Thyroid gland (tissue), 4 donors: ENCODE results near the gene SLC24A1.

Experiments
- CTCF ChIP-seq, 6 experiments: fragments of 200-600 bp in 3 of 6; fragments of 450-650 bp in 3 of 6; sonication (generic) in 3 of 6; IDR thresholded peaks; one replicate each; pipeline ENCODE4 v1.5.1; 2016 to 2019; ENCODE audit warnings: antibody characterized with exemption in 6 of 6, mild to moderate bottlenecking in 2 of 6, inconsistent platforms in 1 of 6, moderate library complexity in 1 of 6
- POLR2A ChIP-seq, 2 donors: fragments of 450-650 bp; IDR thresholded peaks; one replicate each; pipeline ENCODE4 v1.6.1; 2017; ENCODE audit warnings: antibody characterized with exemption in 2 of 2, mild to moderate bottlenecking in 2 of 2, moderate library complexity in 1 of 2

GRCh38 chr15:65576664-65577063, 45.1 kb upstream of the SLC24A1 start:
- TF ChIP-seq CTCF (IDR thresholded peaks at IDR 0.05) (no peak), POLR2A (IDR thresholded peaks at IDR 0.05) (no peak)
